ENCODE results near the gene DACH1.

DNA sequence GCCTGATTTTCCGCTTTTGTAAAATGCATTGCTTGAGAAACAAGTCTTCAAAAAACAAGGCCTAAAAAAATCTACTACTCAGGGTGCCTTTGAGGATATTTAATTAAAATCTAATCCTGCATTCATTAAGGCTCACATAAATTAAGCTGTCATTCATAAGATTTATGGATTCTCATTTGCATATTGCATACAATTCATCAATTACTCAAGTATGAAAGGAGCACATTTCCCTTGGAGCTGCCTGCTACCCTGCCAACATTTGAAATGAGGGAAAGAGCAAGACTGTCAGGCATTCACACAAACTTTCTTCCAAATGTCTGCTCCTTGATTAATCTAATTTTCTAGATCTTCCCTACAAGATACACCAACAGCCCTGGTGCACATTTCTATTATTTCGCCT lies 140.0 kb downstream of the DACH1 start:
- no peak for TF ChIP-seq POLR2A (IDR thresholded peaks at IDR 0.05)
- TF ChIP-seq, protein P1, sequence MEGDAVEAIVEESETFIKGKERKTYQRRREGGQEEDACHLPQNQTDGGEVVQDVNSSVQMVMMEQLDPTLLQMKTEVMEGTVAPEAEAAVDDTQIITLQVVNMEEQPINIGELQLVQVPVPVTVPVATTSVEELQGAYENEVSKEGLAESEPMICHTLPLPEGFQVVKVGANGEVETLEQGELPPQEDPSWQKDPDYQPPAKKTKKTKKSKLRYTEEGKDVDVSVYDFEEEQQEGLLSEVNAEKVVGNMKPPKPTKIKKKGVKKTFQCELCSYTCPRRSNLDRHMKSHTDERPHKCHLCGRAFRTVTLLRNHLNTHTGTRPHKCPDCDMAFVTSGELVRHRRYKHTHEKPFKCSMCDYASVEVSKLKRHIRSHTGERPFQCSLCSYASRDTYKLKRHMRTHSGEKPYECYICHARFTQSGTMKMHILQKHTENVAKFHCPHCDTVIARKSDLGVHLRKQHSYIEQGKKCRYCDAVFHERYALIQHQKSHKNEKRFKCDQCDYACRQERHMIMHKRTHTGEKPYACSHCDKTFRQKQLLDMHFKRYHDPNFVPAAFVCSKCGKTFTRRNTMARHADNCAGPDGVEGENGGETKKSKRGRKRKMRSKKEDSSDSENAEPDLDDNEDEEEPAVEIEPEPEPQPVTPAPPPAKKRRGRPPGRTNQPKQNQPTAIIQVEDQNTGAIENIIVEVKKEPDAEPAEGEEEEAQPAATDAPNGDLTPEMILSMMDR (IDR thresholded peaks at IDR 0.05) = no peak
